ENCODE results near the gene BAG5. TPM values are rescaled to one million over a fixed set of nuclear protein-coding genes. Genes with fewer than 3 reads are reported as not detected.
"Not testable (repeated sequence)": the region's sequence is repeated elsewhere in the genome, so short reads cannot be mapped to it uniquely, and the experiment has no call there.

BAG5 gene
- total RNA-seq, 1 donor from 2014 or later = 32.1 TPM

DNA sequence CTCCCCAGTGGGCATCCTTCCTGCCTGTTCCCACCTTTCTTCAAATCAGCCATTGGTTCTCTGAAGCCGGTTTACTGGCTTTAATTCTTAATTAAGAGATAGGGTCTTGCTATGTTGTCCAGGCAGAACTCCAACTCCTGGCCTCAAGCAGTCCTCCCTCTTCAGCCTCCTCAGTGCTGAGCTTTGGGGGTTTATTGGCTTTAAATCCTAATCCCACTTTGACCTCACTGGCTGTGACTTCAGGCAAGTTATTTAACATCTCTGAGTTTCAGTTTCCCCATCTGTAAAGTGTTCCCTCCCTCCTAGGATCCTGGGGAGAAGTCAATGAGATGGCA lies 35.6 kb downstream of the BAG5 start:
- Mint-ChIP-seq H3K4me1 (peaks cover 37% of the 10 kb centered on the region), H3K27ac (ENCODE audit: unreplicated experiment) (peak overlapping the region; percentile 12), H3K27me3 (ENCODE audit: low read depth) (peaks cover 13% of the 10 kb centered on the region), H3K9me3 (no peaks in the 10 kb centered on the region), H3K36me3 (ENCODE audit: low read depth) (no peaks in the 10 kb centered on the region), H3K4me3 (peak overlapping the region; percentile 93)
- DNase-seq (ENCODE audit: low read depth, low spot score) = no peak
- TF ChIP-seq, protein P1, sequence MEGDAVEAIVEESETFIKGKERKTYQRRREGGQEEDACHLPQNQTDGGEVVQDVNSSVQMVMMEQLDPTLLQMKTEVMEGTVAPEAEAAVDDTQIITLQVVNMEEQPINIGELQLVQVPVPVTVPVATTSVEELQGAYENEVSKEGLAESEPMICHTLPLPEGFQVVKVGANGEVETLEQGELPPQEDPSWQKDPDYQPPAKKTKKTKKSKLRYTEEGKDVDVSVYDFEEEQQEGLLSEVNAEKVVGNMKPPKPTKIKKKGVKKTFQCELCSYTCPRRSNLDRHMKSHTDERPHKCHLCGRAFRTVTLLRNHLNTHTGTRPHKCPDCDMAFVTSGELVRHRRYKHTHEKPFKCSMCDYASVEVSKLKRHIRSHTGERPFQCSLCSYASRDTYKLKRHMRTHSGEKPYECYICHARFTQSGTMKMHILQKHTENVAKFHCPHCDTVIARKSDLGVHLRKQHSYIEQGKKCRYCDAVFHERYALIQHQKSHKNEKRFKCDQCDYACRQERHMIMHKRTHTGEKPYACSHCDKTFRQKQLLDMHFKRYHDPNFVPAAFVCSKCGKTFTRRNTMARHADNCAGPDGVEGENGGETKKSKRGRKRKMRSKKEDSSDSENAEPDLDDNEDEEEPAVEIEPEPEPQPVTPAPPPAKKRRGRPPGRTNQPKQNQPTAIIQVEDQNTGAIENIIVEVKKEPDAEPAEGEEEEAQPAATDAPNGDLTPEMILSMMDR (conservative IDR thresholded peaks at IDR 0.05) = no peak

DNA sequence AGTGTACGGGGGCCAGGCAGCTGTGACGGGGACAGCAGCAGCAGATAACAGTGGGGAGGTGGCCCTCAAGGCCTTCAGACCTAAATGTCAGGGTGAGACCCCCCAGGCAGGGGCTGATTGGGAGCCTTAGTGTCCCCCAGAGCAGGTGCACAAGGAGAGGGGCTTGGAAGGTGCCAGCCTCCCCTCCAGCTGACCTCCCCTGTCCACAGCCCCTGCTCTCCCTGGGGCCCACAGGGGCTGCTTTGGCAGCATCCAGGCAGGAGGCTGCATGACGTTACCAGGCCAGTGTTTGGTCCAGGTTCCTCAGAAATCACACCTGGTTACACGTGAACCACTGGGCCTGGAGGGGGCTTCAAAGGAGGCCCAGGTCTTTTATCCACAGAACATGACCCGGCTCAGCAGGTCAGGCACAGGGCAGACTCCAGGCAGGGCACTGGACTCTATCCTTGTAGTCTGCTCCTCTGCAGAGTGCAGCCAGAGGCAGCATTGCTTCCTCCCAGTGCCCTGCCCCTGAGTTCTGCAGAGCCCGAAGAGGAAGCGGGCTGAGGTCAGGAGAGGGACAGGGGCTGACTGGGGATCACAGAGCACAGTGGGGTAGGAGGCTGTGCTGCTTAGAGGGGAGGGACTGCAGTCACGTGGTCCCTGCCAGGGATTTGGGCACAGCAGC lies 36.1 kb downstream of the BAG5 start:
- TF ChIP-seq, protein P1 (conservative IDR thresholded peaks at IDR 0.05) = no peak
- H3K4me1 Mint-ChIP-seq = peaks cover 37% of the 10 kb centered on the region
- H3K27ac Mint-ChIP-seq (ENCODE audit: unreplicated experiment) = no peak overlapping the region
- H3K27me3 Mint-ChIP-seq (ENCODE audit: low read depth) = peaks cover 13% of the 10 kb centered on the region
- H3K36me3 Mint-ChIP-seq (ENCODE audit: low read depth) = no peaks in the 10 kb centered on the region
- H3K9me3 Mint-ChIP-seq = no peaks in the 10 kb centered on the region
- no peak for DNase-seq (ENCODE audit: low read depth, low spot score)
- peak overlapping the region; percentile 86 for H3K4me3 Mint-ChIP-seq

DNA sequence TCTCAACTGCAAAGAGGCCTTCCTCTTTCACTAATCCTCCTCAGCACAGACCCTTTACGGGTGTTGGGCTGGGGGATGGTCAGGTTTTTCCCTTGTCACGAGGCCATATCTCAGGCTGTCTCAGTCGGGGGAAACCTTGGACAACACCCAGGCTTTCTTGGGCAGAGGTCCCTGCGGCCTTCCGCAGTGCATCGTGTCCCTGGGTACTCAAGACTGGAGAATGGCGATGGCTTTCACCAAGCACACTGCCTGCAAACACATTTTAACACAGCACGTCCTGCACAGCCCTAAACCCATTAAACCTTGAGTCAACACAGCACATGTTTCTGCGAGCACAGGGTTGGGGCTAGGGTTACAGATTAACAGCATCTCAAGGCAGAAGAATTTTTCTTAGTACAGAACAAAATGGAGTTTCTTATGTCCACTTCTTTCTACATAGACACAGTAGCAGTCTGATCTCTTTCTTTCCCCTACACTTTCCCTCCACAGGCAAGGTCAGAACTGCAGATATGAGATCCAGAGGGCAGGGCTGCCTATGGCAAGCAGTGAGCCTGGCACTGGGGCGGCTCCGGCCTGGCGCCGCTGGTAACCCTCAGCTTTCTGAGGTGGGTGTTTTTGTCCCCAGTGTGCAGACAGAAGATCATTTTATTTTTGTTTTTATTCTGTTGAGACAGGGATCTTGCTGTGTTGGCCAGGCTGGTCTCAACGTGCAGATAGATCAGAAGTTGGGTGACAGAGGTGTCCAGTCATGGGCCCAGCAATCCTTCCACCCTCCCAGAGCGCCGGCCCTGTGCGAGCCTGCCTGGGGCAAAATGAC lies 36.8 kb downstream of the BAG5 start:
- not testable (repeated sequence) for H3K36me3 Mint-ChIP-seq (ENCODE audit: low read depth); H3K9me3 Mint-ChIP-seq; DNase-seq (ENCODE audit: low read depth, low spot score); H3K27ac Mint-ChIP-seq (ENCODE audit: unreplicated experiment)
- H3K4me3 Mint-ChIP-seq = peak overlapping the region; percentile 86
- H3K4me1 Mint-ChIP-seq = peaks cover 37% of the 10 kb centered on the region
- peaks cover 13% of the 10 kb centered on the region for H3K27me3 Mint-ChIP-seq (ENCODE audit: low read depth)

DNA sequence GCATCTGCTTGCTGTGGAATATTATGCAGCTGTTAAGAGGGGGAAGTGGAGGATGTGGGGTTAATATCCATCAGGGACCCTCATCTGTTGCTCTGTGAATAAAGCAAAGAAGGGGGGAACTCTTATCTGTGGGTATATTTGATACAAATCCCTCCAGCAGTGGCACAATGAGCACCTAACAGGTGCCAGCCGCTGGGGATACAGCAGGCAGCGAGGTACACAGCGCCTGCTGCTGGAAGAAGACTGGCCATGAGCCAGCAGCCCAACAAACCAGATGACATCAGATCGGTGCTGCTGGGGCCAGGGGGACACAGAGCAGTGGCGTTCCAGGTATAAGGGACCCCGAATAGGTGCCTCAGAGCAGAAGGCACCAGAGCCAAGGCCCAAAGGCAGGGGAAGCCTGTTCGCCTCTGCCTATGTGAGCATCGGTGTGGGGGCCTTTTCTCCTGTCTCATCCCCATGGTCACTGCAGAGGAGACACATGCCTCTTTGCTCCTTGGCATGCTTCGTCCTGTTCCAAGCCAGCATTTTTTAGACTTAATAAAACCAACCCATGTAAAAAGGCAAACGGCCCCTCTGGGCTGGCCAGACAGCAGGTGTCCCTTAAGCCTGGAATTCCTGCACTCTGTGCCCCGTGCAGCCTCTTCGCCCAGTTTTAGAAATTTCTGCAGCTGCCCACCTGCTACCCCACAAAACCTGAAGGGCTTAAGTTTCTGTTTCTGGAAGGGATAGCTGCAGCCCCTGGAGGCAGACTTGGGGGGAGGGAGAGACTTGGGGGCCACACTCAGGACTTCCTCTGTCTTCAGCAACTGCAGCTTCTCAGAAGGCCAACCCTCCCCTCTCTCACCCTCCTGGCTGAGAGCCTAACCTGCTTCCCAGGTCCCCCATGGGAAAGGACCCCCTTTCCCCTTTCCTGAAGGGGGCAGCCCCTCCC lies 38.2 kb downstream of the BAG5 start:
- TF ChIP-seq, protein P1 (conservative IDR thresholded peaks at IDR 0.05) = no peak
- no peak for DNase-seq (ENCODE audit: low read depth, low spot score)
- H3K36me3 Mint-ChIP-seq (ENCODE audit: low read depth) = peaks cover 5% of the 10 kb centered on the region
- peak overlapping the region; percentile 86 for H3K4me3 Mint-ChIP-seq
- peaks cover 29% of the 10 kb centered on the region for H3K4me1 Mint-ChIP-seq
- no peaks in the 10 kb centered on the region for H3K9me3 Mint-ChIP-seq
- no peak overlapping the region for H3K27ac Mint-ChIP-seq (ENCODE audit: unreplicated experiment)
- peaks cover 17% of the 10 kb centered on the region for H3K27me3 Mint-ChIP-seq (ENCODE audit: low read depth)

DNA sequence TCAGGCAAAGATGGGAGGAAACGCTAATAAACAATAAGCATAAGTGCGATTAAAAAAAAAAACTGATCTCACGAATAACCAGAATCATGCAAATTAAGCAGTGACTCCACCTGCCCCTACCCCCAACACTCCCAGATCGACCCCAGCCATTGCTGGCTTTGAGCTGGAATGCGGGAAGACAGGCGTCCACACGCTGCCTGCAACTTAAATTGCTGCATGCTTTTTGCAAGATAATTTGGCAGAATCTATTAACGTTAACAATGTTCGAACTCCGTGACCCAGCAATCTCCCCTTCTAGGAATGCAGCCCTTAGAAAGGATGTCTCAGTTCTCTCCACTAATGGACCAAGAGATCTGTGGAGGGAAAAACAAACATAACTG lies 38.9 kb downstream of the BAG5 start:
- Mint-ChIP-seq H3K4me1 (peaks cover 30% of the 10 kb centered on the region), H3K27ac (ENCODE audit: unreplicated experiment) (no peak overlapping the region), H3K9me3 (no peaks in the 10 kb centered on the region), H3K36me3 (ENCODE audit: low read depth) (peaks cover 8% of the 10 kb centered on the region), H3K4me3 (peak overlapping the region; percentile 86), H3K27me3 (ENCODE audit: low read depth) (peaks cover 21% of the 10 kb centered on the region)
- no peak for DNase-seq (ENCODE audit: low read depth, low spot score)
- TF ChIP-seq, protein P1 (conservative IDR thresholded peaks at IDR 0.05) = no peak
